ENCODE data around the gene GLA.

Gene GLA

GRCh38 chrX:101397779-101398178 is 9.9 kb downstream of the GLA start:
- no peak for DNase-seq (ENCODE audit: low read depth)

- DNase-seq (ENCODE audit: low read depth) = no peak
These were observed 11.9 kb downstream of the GLA start for GRCh38 chrX:101395789-101396188.

- no peak for DNase-seq (ENCODE audit: low read depth)
These were observed 13.4 kb downstream of the GLA start for GRCh38 chrX:101394372-101394771.

- no peak for DNase-seq (ENCODE audit: low read depth)
These were observed 14.0 kb downstream of the GLA start for GRCh38 chrX:101393530-101394305.

- no peak for DNase-seq (ENCODE audit: low read depth)
These were observed 15.9 kb downstream of the GLA start for GRCh38 chrX:101391831-101392230.

- peak; percentile 61 for DNase-seq (ENCODE audit: low read depth)
These were observed 16.8 kb downstream of the GLA start, which contains the start of gene RPL36A for GRCh38 chrX:101390664-101391525. Gene RPL36A (plus strand): TSS chrX:101391011. CDS start chrX:101391044, 33 bp downstream.

- DNase-seq (ENCODE audit: low read depth) = no peak
These were observed 19.1 kb downstream of the GLA start for GRCh38 chrX:101388604-101389003.

- no peak for DNase-seq (ENCODE audit: low read depth)
These were observed 21.2 kb downstream of the GLA start for GRCh38 chrX:101386542-101386885.

- DNase-seq (ENCODE audit: low read depth) = no peak
These were observed 21.8 kb downstream of the GLA start, which contains the start of gene BTK for GRCh38 chrX:101385795-101386541. Gene BTK (minus strand): TSS chrX:101386191. CDS start chrX:101375284, 10,907 bp downstream.

- DNase-seq (ENCODE audit: low read depth) = no peak
These were observed 22.6 kb downstream of the GLA start for GRCh38 chrX:101385026-101385684.

GRCh38 chrX:101383679-101384205 is 24.0 kb downstream of the GLA start:
- no peak for DNase-seq (ENCODE audit: low read depth)

- DNase-seq (ENCODE audit: low read depth) = no peak
These were observed 30.2 kb downstream of the GLA start for GRCh38 chrX:101377547-101377946.

- DNase-seq (ENCODE audit: low read depth) = no peak
These were observed 36.7 kb downstream of the GLA start for GRCh38 chrX:101370888-101371504.

- DNase-seq (ENCODE audit: low read depth) = no peak
These were observed 38.0 kb downstream of the GLA start for GRCh38 chrX:101369687-101370086.

GRCh38 chrX:101368800-101369199 is 38.9 kb downstream of the GLA start:
- no peak for DNase-seq (ENCODE audit: low read depth)

- DNase-seq (ENCODE audit: low read depth) = no peak
These were observed 42.4 kb downstream of the GLA start for GRCh38 chrX:101365301-101365795.

GRCh38 chrX:101362757-101363156 is 45.0 kb downstream of the GLA start:
- DNase-seq (ENCODE audit: low read depth) = no peak

GRCh38 chrX:101362116-101362515 is 45.6 kb downstream of the GLA start:
- no peak for DNase-seq (ENCODE audit: low read depth)

GRCh38 chrX:101360390-101360789 is 47.3 kb downstream of the GLA start:
- no peak for DNase-seq (ENCODE audit: low read depth)

- DNase-seq (ENCODE audit: low read depth) = no peak
These were observed 47.8 kb downstream of the GLA start for GRCh38 chrX:101359966-101360365.

All from stimulated activated CD8-positive, alpha-beta memory T cell treated with anti-CD3 and anti-CD28 coated beads, Interleukin-7, amount 100 ng/mL, for 24 hours (primary cell).